HL-60 (cell line): ENCODE data around the gene ZDHHC20.

Source experiments
- DNase-seq, 2 experiments: peaks; one replicate each; pipeline ENCODE4 v3.0.0-alpha.2; 2010 to 2020; ENCODE audit warnings: low read depth in 1 of 2, low spot score in 1 of 2
- H3K27ac ChIP-seq: fragments of 250-450 bp; sonication (Bioruptor Pico); replicated peaks from 2 replicates; pipeline ENCODE4 v1.5.1; 2020; ENCODE audit warnings: mild to moderate bottlenecking, moderate library complexity
- H3K27me3 ChIP-seq: fragments of 250-450 bp; sonication (Bioruptor Pico); 2 replicates; pipeline ENCODE4 v1.5.1; 2021; ENCODE audit warnings: mild to moderate bottlenecking, moderate library complexity; ENCODE audit not compliant: insufficient read depth, poor library complexity, severe bottlenecking
- H3K4me3 ChIP-seq: replicated peaks from 2 replicates; pipeline ENCODE4 v1.5.1; 2011; ENCODE audit warnings: mild to moderate bottlenecking, control low read depth, low read length; ENCODE audit not compliant: insufficient read depth
- GABPA ChIP-seq: IDR thresholded peaks from 2 replicates; pipeline ENCODE4 v1.6.1; 2012; ENCODE audit warnings: low read depth
- POLR2AphosphoS5 ChIP-seq: IDR thresholded peaks from 2 replicates; pipeline ENCODE4 v1.6.1; 2012; ENCODE audit warnings: low read depth
- SPI1 ChIP-seq: IDR thresholded peaks from 2 replicates; pipeline ENCODE4 v1.6.1; 2012; ENCODE audit warnings: low read depth, mild to moderate bottlenecking, borderline replicate concordance
- TF ChIP-seq, protein P1 (sequence below): IDR thresholded peaks from 2 replicates; pipeline ENCODE4 v1.6.1; 2012; ENCODE audit warnings: low read depth; ENCODE audit not compliant: insufficient replicate concordance
- TF ChIP-seq, protein P2 (sequence below): IDR thresholded peaks from one replicate; pipeline ENCODE4 v1.5.1; 2011; ENCODE audit warnings: low read length, control low read depth, inconsistent platforms; ENCODE audit not compliant: insufficient read depth

The ZDHHC20 gene

DNA sequence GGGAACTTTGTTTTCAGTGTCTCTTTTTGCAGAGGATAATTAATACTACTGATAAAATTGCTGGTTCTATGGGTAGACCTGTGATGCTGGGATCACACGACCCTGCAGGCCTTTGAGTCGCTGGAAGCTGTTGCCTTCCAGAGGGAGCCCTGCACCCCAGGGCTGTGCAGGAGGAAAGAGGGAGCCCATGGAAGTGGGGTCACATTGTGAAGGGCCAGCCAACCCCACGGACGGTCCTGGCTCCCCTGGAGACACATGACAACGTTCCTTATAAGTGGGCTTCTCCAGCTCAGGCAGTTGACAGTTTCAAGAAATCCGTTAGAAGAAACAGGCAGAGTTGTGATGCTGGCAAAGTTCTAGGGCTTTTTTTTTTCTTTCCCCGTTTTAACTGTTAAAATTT lies 98.0 kb downstream of the ZDHHC20 start:
- TF ChIP-seq, protein P1, sequence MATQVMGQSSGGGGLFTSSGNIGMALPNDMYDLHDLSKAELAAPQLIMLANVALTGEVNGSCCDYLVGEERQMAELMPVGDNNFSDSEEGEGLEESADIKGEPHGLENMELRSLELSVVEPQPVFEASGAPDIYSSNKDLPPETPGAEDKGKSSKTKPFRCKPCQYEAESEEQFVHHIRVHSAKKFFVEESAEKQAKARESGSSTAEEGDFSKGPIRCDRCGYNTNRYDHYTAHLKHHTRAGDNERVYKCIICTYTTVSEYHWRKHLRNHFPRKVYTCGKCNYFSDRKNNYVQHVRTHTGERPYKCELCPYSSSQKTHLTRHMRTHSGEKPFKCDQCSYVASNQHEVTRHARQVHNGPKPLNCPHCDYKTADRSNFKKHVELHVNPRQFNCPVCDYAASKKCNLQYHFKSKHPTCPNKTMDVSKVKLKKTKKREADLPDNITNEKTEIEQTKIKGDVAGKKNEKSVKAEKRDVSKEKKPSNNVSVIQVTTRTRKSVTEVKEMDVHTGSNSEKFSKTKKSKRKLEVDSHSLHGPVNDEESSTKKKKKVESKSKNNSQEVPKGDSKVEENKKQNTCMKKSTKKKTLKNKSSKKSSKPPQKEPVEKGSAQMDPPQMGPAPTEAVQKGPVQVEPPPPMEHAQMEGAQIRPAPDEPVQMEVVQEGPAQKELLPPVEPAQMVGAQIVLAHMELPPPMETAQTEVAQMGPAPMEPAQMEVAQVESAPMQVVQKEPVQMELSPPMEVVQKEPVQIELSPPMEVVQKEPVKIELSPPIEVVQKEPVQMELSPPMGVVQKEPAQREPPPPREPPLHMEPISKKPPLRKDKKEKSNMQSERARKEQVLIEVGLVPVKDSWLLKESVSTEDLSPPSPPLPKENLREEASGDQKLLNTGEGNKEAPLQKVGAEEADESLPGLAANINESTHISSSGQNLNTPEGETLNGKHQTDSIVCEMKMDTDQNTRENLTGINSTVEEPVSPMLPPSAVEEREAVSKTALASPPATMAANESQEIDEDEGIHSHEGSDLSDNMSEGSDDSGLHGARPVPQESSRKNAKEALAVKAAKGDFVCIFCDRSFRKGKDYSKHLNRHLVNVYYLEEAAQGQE: no peak
- TF ChIP-seq, protein P2, sequence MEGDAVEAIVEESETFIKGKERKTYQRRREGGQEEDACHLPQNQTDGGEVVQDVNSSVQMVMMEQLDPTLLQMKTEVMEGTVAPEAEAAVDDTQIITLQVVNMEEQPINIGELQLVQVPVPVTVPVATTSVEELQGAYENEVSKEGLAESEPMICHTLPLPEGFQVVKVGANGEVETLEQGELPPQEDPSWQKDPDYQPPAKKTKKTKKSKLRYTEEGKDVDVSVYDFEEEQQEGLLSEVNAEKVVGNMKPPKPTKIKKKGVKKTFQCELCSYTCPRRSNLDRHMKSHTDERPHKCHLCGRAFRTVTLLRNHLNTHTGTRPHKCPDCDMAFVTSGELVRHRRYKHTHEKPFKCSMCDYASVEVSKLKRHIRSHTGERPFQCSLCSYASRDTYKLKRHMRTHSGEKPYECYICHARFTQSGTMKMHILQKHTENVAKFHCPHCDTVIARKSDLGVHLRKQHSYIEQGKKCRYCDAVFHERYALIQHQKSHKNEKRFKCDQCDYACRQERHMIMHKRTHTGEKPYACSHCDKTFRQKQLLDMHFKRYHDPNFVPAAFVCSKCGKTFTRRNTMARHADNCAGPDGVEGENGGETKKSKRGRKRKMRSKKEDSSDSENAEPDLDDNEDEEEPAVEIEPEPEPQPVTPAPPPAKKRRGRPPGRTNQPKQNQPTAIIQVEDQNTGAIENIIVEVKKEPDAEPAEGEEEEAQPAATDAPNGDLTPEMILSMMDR: no peak
- TF ChIP-seq GABPA (no peak), POLR2AphosphoS5 (no peak), SPI1 (no peak)

DNA sequence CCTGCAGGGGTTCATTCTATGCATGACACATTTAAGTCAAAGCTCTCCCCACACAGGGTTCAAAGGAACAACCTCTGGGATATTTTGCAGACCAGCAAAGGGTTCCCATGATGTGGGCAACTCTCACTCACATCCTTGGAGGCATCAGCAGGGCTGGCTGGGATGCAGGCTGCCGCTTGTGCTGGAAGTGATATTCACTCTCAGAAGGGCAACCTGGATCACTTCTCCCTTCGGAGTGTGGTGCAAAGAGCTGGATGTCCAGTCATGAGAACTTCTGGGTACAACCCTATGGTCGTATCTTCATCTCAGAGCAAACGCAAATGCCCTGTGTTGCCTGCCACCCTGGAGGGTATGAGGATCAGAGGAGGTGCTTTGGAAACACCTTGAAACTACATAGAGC lies 98.6 kb downstream of the ZDHHC20 start:
- H3K4me3 ChIP-seq: no peak overlapping the region
- DNase-seq: no peak
- no peaks in the 10 kb centered on the region for H3K27me3 ChIP-seq
- H3K27ac ChIP-seq: no peak overlapping the region
- TF ChIP-seq, protein P2: no peak
- TF ChIP-seq GABPA (no peak), SPI1 (no peak), POLR2AphosphoS5 (no peak)
- TF ChIP-seq, protein P1: no peak

More for the DNA sequence above, 98.0 kb downstream of the ZDHHC20 start:
- Histone ChIP-seq H3K27ac (no peak overlapping the region), H3K27me3 (no peaks in the 10 kb centered on the region), H3K4me3 (no peak overlapping the region)
- DNase-seq: no peak

DNA sequence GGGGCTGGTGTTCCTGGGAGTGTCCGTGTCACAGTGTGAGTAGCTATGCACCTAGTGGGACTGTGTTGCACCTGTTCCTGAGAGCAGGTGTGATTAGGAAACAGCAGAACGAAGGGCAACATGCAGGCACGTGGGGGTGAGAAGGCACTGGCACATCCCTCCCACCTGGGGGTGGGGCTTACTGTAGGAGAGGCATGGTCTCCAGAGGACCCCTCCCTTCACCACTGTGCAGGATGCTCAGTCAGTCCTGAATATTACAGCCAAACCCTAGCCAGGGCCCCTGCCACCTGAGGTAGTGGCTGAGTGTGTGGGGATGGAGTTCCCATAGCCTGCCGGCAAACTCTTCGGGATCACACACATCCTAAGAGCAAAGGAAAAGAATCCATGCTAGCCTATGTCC lies 99.2 kb downstream of the ZDHHC20 start:
- Histone ChIP-seq H3K27ac (no peak overlapping the region), H3K4me3 (no peak overlapping the region), H3K27me3 (no peaks in the 10 kb centered on the region)
- TF ChIP-seq GABPA (no peak), POLR2AphosphoS5 (no peak), SPI1 (no peak)
- TF ChIP-seq, protein P1: no peak
- TF ChIP-seq, protein P2: no peak
- DNase-seq: no peak
